ENCODE results near the gene TCF7. TPM values are rescaled to one million over a fixed set of nuclear protein-coding genes. Genes with fewer than 3 reads are reported as not detected.

TCF7 gene
- total and polyA plus RNA-seq, 2 of the 13 experiments (the other 11 are each of a cell fraction or from before 2014, with no cell fraction given) = 6.3 to 6.8 TPM

DNA sequence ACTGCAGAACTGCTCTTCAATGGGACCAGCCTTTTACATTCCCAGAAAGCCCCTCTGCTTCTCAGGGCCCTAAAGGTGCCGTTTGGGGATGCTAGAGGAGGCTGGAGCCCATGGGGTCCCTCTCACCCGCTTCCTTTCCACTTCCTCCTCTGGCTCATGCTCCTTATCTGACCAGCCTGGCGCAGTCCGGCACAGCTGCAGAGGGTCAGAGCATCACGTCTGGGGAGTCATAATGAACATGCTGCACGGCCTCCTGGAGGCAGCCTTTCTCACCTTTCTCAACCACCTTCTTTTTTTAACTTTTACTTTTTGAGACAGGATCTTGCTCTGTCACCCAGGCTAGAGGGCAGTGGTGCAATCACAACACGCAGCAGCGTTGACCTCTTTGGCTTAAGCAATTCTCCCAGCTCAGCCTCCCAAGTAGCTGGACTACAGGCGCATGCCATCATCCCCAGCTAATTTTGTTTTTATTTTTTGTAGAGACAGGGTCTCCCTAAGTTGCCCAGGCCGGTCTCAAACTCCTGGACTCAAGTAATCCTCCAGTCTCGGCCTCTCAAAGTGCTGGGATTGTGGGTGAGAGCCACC, 15.1 kb upstream of the TCF7 start (continued):
- TF ChIP-seq, protein P1, sequence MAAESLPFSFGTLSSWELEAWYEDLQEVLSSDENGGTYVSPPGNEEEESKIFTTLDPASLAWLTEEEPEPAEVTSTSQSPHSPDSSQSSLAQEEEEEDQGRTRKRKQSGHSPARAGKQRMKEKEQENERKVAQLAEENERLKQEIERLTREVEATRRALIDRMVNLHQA (CRISPR knock-in tag; IDR thresholded peaks at IDR 0.05) = no peak
- TF ChIP-seq ZNF230 (CRISPR knock-in tag; IDR thresholded peaks at IDR 0.05) (no peak), SAP130 (CRISPR knock-in tag; IDR thresholded peaks at IDR 0.05; ENCODE audit: low read depth) (no peak), ZC3H13 (CRISPR knock-in tag; IDR thresholded peaks at IDR 0.05) (no peak), ZNF3 (CRISPR knock-in tag; IDR thresholded peaks at IDR 0.05) (no peak), CHD4 (IDR thresholded peaks at IDR 0.05; ENCODE audit: borderline replicate concordance, low read length) (no peak), WIZ (CRISPR knock-in tag; IDR thresholded peaks at IDR 0.05) (0 out of 2 replicates have a peak, but pooled peaks have one; percentile 10), SP4 (CRISPR knock-in tag; IDR thresholded peaks at IDR 0.05) (no peak)
- TF ChIP-seq, protein P2, sequence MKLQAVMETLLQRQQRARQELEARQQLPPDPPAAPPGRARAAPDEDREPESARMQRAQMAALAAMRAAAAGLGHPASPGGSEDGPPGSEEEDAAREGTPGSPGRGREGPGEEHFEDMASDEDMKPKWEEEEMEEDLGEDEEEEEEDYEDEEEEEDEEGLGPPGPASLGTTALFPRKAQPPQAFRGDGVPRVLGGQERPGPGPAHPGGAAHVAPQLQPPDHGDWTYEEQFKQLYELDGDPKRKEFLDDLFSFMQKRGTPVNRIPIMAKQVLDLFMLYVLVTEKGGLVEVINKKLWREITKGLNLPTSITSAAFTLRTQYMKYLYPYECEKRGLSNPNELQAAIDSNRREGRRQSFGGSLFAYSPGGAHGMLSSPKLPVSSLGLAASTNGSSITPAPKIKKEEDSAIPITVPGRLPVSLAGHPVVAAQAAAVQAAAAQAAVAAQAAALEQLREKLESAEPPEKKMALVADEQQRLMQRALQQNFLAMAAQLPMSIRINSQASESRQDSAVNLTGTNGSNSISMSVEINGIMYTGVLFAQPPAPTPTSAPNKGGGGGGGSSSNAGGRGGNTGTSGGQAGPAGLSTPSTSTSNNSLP (IDR thresholded peaks at IDR 0.05; ENCODE audit: low read depth, low read length) = no peak
- TF ChIP-seq, protein P3, sequence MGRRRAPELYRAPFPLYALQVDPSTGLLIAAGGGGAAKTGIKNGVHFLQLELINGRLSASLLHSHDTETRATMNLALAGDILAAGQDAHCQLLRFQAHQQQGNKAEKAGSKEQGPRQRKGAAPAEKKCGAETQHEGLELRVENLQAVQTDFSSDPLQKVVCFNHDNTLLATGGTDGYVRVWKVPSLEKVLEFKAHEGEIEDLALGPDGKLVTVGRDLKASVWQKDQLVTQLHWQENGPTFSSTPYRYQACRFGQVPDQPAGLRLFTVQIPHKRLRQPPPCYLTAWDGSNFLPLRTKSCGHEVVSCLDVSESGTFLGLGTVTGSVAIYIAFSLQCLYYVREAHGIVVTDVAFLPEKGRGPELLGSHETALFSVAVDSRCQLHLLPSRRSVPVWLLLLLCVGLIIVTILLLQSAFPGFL (CRISPR knock-in tag; IDR thresholded peaks at IDR 0.05) = no peak
- TF ChIP-seq, protein P4, sequence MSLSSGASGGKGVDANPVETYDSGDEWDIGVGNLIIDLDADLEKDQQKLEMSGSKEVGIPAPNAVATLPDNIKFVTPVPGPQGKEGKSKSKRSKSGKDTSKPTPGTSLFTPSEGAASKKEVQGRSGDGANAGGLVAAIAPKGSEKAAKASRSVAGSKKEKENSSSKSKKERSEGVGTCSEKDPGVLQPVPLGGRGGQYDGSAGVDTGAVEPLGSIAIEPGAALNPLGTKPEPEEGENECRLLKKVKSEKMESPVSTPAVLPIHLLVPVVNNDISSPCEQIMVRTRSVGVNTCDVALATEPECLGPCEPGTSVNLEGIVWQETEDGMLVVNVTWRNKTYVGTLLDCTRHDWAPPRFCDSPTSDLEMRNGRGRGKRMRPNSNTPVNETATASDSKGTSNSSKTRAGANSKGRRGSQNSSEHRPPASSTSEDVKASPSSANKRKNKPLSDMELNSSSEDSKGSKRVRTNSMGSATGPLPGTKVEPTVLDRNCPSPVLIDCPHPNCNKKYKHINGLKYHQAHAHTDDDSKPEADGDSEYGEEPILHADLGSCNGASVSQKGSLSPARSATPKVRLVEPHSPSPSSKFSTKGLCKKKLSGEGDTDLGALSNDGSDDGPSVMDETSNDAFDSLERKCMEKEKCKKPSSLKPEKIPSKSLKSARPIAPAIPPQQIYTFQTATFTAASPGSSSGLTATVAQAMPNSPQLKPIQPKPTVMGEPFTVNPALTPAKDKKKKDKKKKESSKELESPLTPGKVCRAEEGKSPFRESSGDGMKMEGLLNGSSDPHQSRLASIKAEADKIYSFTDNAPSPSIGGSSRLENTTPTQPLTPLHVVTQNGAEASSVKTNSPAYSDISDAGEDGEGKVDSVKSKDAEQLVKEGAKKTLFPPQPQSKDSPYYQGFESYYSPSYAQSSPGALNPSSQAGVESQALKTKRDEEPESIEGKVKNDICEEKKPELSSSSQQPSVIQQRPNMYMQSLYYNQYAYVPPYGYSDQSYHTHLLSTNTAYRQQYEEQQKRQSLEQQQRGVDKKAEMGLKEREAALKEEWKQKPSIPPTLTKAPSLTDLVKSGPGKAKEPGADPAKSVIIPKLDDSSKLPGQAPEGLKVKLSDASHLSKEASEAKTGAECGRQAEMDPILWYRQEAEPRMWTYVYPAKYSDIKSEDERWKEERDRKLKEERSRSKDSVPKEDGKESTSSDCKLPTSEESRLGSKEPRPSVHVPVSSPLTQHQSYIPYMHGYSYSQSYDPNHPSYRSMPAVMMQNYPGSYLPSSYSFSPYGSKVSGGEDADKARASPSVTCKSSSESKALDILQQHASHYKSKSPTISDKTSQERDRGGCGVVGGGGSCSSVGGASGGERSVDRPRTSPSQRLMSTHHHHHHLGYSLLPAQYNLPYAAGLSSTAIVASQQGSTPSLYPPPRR (CRISPR knock-in tag; IDR thresholded peaks at IDR 0.05; ENCODE audit: borderline replicate concordance) = no peak
- TF ChIP-seq, protein P5, sequence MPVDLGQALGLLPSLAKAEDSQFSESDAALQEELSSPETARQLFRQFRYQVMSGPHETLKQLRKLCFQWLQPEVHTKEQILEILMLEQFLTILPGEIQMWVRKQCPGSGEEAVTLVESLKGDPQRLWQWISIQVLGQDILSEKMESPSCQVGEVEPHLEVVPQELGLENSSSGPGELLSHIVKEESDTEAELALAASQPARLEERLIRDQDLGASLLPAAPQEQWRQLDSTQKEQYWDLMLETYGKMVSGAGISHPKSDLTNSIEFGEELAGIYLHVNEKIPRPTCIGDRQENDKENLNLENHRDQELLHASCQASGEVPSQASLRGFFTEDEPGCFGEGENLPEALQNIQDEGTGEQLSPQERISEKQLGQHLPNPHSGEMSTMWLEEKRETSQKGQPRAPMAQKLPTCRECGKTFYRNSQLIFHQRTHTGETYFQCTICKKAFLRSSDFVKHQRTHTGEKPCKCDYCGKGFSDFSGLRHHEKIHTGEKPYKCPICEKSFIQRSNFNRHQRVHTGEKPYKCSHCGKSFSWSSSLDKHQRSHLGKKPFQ (CRISPR knock-in tag; IDR thresholded peaks at IDR 0.05; ENCODE audit: insufficient replicate concordance) = no peak
- TF ChIP-seq, protein P6, sequence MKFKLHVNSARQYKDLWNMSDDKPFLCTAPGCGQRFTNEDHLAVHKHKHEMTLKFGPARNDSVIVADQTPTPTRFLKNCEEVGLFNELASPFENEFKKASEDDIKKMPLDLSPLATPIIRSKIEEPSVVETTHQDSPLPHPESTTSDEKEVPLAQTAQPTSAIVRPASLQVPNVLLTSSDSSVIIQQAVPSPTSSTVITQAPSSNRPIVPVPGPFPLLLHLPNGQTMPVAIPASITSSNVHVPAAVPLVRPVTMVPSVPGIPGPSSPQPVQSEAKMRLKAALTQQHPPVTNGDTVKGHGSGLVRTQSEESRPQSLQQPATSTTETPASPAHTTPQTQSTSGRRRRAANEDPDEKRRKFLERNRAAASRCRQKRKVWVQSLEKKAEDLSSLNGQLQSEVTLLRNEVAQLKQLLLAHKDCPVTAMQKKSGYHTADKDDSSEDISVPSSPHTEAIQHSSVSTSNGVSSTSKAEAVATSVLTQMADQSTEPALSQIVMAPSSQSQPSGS (CRISPR knock-in tag; IDR thresholded peaks at IDR 0.05) = no peak

Measured in HepG2 (cell line).